Kidney epithelial cell (primary cell): Measurements from ENCODE around the gene FAM83E. TPM values are rescaled to one million over a fixed set of nuclear protein-coding genes. Genes with fewer than 3 reads are reported as not detected.

Experiments used
- DNase-seq: peaks from one replicate; pipeline ENCODE4 v3.0.0-alpha.2; 2010; ENCODE audit warnings: low read depth
- H3K27me3 ChIP-seq: 2 replicates; pipeline ENCODE4 v1.6.0; 2011; ENCODE audit warnings: low read length; ENCODE audit not compliant: control insufficient read depth, insufficient read depth
- H3K36me3 ChIP-seq: 2 replicates; pipeline ENCODE4 v1.5.1; 2011; ENCODE audit warnings: low read length; ENCODE audit not compliant: control insufficient read depth, insufficient read depth
- H3K4me3 ChIP-seq: 2 replicates; pipeline ENCODE4 v1.5.1; 2011; ENCODE audit warnings: low read depth, mild to moderate bottlenecking, control low read depth, low read length
- CTCF ChIP-seq: IDR thresholded peaks from 2 replicates; pipeline ENCODE4 v1.5.1; 2011; ENCODE audit warnings: mild to moderate bottlenecking, moderate library complexity, low read length, control low read depth, inconsistent platforms; ENCODE audit not compliant: insufficient read depth, poor library complexity, severe bottlenecking
- total RNA-seq: library from RNA; depleted of rRNA; stranded (reverse); fragments of >200 nt; gene quantifications from 2 replicates; pipeline ENCODE4 v1.2.3, GENCODE V29; 2015

FAM83E gene
- total RNA-seq, 1 donor from 2014 or later, result 0.25 TPM

- H3K27me3 ChIP-seq, result no peaks in the 10 kb centered on the region
- no peak for TF ChIP-seq CTCF
- H3K36me3 ChIP-seq, result peaks cover 2% of the 10 kb centered on the region
- H3K4me3 ChIP-seq, result no peak overlapping the region
- DNase-seq, result no peak
These were observed 3.0 kb downstream of the FAM83E start for GRCh38 chr19:48611872-48612271.

GRCh38 chr19:48609571-48610108 is 5.2 kb downstream of the FAM83E start:
- TF ChIP-seq CTCF, result no peak
- no peaks in the 10 kb centered on the region for H3K27me3 ChIP-seq
- DNase-seq, result no peak
- no peak overlapping the region for H3K4me3 ChIP-seq
- H3K36me3 ChIP-seq, result no peaks in the 10 kb centered on the region

- DNase-seq, result no peak
- Histone ChIP-seq H3K27me3 (no peaks in the 10 kb centered on the region), H3K4me3 (no peak overlapping the region), H3K36me3 (no peaks in the 10 kb centered on the region)
- peak; percentile 59 for TF ChIP-seq CTCF
These were observed 6.0 kb downstream of the FAM83E start for GRCh38 chr19:48608798-48609263.

GRCh38 chr19:48607359-48607755 is 7.5 kb downstream of the FAM83E start:
- DNase-seq, result no peak
- Histone ChIP-seq H3K27me3 (no peaks in the 10 kb centered on the region), H3K4me3 (no peak overlapping the region), H3K36me3 (no peaks in the 10 kb centered on the region)
- TF ChIP-seq CTCF, result no peak

- TF ChIP-seq CTCF, result no peak
- H3K36me3 ChIP-seq, result no peaks in the 10 kb centered on the region
- H3K27me3 ChIP-seq, result no peaks in the 10 kb centered on the region
- no peak within 1 kb of the TSS for H3K4me3 ChIP-seq
- no peak for DNase-seq
These were observed 8.2 kb downstream of the FAM83E start, which contains the start of gene SPACA4 for GRCh38 chr19:48606463-48607358. SPACA4 (plus strand) TSS chr19:48606742; CDS start chr19:48606979, 237 bp downstream.
